NT2/D1 (cell line): ENCODE data around the gene DCTN3.

Experiments
- SUZ12 ChIP-seq: IDR thresholded peaks from 2 replicates; pipeline ENCODE4 v1.6.1; 2011; ENCODE audit not compliant: insufficient read length, insufficient read depth; ENCODE audit errors: extremely low read depth
- YY1 ChIP-seq: IDR thresholded peaks from 2 replicates; pipeline ENCODE4 v1.6.1; 2011; ENCODE audit not compliant: insufficient read length, insufficient read depth
- ZNF274 ChIP-seq: IDR thresholded peaks from 2 replicates; pipeline ENCODE4 v1.6.1; 2011; ENCODE audit warnings: mild to moderate bottlenecking, low read depth, low read length

GRCh38 chr9:34620061-34620994 lies at the start of gene DCTN3:
- TF ChIP-seq SUZ12 = no peak
- TF ChIP-seq YY1 = peak; percentile 30
- TF ChIP-seq ZNF274 = no peak
